Choroid plexus epithelial cell (primary cell): ENCODE measurements around the gene ANXA9.
A peak's percentile ranks its signal among the peaks of the same experiment; 100 is the strongest.

Experiments
- DNase-seq: peaks from one replicate; pipeline ENCODE4 v3.0.0-alpha.2; 2010; ENCODE audit warnings: low read depth
- H3K4me3 ChIP-seq: 2 replicates; pipeline ENCODE4 v1.5.1; 2011; ENCODE audit warnings: low read depth, mild to moderate bottlenecking, control low read depth, low read length, moderate library complexity
- TF ChIP-seq, protein P1 (sequence below): conservative IDR thresholded peaks from 2 replicates; pipeline ENCODE4 v1.5.1; 2011; ENCODE audit warnings: low read depth, mild to moderate bottlenecking, control low read depth, inconsistent platforms, low read length, moderate library complexity

ANXA9 gene

GRCh38 chr1:150997949-150998348 is 15.9 kb downstream of the ANXA9 start:
- no peak for DNase-seq
- TF ChIP-seq, protein P1, sequence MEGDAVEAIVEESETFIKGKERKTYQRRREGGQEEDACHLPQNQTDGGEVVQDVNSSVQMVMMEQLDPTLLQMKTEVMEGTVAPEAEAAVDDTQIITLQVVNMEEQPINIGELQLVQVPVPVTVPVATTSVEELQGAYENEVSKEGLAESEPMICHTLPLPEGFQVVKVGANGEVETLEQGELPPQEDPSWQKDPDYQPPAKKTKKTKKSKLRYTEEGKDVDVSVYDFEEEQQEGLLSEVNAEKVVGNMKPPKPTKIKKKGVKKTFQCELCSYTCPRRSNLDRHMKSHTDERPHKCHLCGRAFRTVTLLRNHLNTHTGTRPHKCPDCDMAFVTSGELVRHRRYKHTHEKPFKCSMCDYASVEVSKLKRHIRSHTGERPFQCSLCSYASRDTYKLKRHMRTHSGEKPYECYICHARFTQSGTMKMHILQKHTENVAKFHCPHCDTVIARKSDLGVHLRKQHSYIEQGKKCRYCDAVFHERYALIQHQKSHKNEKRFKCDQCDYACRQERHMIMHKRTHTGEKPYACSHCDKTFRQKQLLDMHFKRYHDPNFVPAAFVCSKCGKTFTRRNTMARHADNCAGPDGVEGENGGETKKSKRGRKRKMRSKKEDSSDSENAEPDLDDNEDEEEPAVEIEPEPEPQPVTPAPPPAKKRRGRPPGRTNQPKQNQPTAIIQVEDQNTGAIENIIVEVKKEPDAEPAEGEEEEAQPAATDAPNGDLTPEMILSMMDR: no peak

DNA sequence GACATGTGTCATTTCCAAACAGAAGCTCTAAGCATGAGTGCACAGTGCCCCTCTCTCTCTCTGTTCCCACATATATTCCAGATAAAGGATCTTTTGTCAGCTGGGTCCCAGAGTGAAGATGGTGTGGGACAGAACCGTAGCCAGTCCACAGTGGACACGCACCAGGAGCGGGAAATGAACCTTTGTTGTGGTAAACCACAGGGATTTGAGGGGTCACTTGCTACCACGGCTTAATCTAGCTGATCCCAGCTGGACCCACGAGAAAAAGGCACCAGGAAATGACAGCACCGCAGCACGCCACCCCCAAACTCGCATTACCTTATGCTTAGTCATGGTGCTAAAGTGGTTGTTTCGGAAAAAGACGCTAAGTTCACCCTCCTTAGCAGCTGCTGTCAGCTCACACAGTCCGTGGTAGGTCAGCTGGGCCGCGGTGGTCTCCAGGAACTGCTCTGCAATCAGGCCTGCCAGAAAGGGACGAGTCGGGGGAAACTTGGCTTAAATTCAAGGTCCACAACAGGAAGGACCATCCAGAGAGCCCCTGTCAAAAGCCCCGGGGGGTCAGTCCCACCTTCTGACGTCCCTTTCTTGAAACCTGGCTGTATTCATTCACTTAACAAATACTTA is 17.1 kb downstream of the ANXA9 start:
- H3K4me3 ChIP-seq: no peak overlapping the region
- TF ChIP-seq, protein P1: no peak
- peak; percentile 85 for DNase-seq

More at GRCh38 chr1:150997949-150998348, 15.9 kb downstream of the ANXA9 start:
- H3K4me3 ChIP-seq: no peak overlapping the region

- TF ChIP-seq, protein P1: no peak
- H3K4me3 ChIP-seq: no peak overlapping the region
- DNase-seq: no peak
Measured at GRCh38 chr1:150999926-151000325, 17.8 kb downstream of the ANXA9 start.

DNA sequence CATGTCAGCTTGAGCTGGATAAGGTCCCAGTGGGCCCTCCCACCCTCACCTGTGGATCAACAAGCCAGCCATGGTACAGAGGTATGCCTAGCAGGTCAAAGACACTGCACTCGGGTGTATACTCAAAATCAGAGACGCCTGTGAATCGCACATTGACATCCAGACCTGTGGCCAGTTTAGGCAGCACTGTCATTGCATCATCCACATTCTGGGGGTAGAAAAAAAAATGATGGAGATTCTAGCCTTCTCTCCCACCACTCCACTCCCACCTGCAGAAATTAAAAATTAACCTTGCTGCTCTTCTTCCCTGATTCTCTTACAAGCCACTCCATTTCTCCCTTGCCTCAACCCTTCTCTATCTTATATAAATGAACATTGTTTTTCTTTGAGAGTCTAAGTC is 18.3 kb downstream of the ANXA9 start:
- DNase-seq: no peak
- TF ChIP-seq, protein P1: no peak
- no peak overlapping the region for H3K4me3 ChIP-seq

- no peak for DNase-seq
- no peak overlapping the region for H3K4me3 ChIP-seq
- TF ChIP-seq, protein P1: no peak
Measured at GRCh38 chr1:151001602-151002001, 19.5 kb downstream of the ANXA9 start.

DNA sequence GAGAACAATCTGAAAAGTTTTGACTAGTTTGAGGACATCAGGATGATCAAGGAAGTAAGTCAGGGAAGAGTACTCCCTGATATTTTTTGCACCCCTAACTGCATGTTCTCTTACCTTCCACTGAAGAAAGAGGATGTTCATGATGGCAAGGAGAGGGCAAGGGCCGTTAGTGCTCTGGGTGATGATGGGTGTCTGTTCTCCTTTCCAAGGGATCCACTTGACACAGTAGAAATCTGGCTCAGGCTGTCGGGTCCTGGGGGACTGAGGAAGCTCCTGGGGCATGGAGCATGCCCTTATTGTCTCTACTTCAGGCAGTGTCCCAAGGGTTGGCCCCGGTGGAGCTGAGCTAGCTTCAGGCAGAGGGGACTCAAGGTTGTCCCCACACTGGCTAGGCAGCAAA is 20.0 kb downstream of the ANXA9 start:
- DNase-seq: no peak
- H3K4me3 ChIP-seq: no peak overlapping the region
- TF ChIP-seq, protein P1: no peak

DNA sequence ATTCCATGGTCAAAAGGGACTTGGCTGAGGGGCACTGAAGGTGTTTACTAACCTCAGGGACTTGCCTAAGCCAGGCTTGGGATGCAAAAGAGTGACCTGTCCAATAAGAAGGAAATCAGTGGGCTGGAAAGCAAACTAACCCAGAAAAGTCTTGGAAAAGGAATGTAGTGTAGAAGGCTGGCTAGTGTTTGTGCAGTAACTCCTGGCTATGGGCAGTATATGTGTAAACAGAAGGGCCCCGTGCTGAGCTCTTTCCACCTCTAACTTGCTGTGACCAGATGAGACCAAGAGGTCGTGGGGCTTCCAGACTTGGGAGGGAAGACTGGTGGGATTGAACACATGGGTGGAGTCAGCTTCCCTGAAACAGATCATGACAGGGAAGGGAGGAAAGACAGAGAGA is 20.5 kb downstream of the ANXA9 start:
- DNase-seq: peak; percentile 53
- no peak overlapping the region for H3K4me3 ChIP-seq
- TF ChIP-seq, protein P1: no peak
